Stimulated activated CD4-positive, alpha-beta T cell treated with anti-CD3 and anti-CD28 coated beads, Interleukin-15, amount 100 ng/mL, for 1 hour (primary cell): ENCODE measurements around the gene RPL10.
A peak's percentile ranks its signal among the peaks of the same experiment; 100 is the strongest.

Experiments used
- DNase-seq, 2 donors: peaks; one replicate each; pipeline ENCODE4 v3.0.0-alpha.2; 2020; ENCODE audit warnings: low read depth in 1 of 2, low spot score in 1 of 2

Gene RPL10

DNA sequence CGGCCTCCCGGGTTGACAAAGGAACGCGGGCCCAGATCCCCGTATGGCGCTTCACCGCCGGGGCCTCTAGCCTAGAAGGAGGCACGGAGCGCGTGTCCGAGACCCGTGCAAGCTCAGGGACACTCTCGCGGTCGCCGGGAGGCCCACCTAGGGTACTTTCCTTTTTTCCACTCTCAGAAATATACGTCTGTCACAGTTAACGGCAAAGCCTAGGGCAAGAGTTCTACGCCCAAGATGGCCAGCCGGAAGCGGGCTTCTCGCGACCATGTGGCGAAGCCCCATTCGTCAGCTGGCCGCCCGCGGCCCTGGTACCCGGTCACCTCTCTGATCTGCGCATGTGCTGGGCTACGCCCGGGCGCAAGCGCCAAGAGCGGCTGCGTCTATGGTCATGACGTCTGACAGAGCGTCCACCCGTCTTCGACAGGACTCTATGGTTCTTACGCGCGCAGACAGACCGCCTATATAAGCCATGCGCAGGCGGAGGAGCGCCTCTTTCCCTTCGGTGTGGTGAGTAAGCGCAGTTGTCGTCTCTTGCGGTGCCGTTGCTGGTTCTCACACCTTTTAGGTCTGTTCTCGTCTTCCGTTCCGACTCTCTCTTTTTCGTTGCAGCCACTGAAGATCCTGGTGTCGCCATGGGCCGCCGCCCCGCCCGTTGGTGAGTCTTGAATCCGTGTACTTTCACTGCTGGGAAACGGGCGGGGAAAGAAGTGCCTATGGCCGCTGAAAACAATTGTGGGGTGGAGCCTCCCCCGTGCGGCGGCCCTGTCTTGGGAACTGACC, at the start of gene RPL10:
TSS of gene RPL10 (plus strand) at position 490 of the 780 bp plus-strand sequence. CDS start at position 633, 143 bp downstream.
- peak; percentile 76 to 77 for DNase-seq

DNA sequence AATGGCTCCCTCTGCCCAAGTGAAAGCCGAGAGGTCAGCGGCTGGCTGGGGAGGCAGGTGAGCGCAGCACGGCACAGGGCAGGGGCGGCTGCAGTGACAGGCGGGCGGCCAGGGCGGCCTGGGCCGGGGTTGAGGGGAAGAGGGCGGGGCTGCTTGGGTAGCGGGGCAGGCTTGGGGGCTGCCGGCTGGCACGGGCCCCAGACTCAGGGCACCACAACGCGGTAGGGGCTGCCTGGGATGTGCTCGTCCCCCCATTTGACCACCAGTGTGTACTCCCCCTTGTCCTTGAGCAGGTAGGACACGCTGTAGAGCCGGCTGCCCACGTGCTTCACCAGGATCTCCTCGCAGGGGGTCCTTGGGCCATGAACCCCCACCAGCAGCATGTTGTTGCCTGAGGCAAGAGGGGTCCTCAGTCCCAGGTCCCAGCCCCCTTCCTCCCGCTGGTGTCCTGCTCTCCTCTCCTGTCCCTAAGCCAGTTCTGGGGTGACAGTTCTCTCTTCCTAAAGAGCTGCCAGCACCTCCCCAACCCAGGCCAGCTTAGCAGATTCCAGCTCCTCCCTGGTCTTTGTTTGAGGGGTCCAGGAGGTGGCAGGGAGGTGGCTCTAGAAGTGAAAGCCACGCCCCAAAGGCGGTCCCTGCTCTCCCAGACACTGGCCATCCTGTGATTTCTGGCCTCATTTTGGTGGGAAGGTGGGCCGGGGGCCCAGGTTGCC, 49.4 kb upstream of the RPL10 start:
- no peak for DNase-seq

DNA sequence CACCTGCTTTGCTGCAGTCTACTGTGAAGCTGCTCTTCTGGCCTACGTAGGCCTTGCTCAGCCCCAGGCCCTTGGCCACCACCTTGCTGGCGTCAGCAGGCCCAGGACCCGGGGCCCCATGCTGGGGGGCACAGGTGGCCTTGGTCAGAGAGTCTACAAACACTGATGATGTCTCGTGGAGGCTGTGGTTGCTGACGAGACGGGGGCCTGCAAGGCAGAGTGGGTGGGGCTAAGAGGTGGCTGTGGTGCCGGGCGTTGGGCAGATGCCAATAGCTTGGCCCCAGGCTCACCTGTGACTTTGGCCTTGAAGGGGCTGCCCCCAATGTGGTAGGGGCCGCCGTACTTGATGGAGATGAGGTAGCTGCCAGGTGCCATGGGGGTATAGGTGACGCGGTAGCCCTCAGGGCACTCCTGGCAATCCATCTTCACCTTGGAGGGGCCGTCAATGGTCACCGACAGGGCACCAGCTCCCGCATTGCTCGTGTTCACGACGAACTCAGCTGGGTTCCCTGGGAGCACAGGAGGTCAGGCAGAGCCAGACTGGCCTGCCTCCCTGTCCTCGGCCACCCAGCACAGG, 48.7 kb upstream of the RPL10 start:
- no peak for DNase-seq

DNA sequence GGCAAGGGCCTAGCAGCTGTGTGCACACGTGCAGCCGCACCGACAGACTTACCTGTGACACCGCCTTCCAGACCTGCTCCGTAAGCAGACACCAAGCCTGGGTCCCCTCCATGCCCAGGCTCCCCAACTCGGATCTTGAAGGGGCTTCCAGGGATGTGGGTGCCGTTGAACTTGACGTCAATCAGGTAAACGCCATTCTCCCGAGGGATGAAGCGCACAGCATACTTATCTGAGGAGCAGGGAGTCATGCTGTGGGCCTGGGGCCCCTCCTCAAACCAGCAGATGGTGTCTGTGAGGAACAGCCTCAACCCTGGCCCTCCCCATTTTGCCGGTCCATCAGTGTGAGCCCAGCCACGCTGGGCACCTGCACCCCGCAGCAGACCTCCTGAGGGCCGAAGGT, 48.2 kb upstream of the RPL10 start:
- DNase-seq, result no peak

DNA sequence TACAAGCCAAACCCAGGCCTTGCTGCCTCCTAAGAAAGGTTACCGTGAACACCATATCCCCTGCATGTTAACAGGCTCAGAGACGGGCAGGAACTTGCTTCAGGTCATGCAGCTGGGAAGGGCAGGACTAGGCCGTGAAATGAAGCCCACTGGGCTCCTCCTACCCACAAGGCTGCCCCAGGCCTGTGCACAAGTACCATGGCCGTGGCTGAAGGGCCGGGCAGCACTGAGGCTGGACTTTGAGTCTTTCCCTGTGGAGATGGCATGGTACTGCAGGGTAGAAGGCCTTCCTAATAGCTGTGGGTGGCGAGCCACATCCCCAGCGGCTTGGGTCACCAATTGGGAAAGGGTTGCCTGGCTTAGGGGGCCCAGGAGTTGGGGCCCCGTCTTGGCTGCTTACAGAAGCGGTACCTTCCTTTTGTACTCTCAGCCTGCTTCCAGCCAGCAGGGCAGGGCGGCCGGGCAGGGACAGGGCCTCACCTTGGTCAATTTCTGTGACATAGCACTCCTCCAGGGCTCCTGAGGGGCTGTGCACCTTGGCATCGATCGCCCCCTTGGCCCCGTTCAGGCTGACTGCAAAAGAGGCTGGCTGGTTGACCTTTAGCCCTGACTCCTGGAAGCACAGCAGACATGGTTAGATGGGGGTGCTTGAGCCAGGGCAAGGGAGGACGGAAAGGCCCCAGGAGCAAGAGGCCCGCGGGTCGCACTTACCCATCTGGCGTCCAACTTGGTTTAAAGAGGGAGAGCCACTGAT, 47.6 kb upstream of the RPL10 start:
- no peak for DNase-seq

DNA sequence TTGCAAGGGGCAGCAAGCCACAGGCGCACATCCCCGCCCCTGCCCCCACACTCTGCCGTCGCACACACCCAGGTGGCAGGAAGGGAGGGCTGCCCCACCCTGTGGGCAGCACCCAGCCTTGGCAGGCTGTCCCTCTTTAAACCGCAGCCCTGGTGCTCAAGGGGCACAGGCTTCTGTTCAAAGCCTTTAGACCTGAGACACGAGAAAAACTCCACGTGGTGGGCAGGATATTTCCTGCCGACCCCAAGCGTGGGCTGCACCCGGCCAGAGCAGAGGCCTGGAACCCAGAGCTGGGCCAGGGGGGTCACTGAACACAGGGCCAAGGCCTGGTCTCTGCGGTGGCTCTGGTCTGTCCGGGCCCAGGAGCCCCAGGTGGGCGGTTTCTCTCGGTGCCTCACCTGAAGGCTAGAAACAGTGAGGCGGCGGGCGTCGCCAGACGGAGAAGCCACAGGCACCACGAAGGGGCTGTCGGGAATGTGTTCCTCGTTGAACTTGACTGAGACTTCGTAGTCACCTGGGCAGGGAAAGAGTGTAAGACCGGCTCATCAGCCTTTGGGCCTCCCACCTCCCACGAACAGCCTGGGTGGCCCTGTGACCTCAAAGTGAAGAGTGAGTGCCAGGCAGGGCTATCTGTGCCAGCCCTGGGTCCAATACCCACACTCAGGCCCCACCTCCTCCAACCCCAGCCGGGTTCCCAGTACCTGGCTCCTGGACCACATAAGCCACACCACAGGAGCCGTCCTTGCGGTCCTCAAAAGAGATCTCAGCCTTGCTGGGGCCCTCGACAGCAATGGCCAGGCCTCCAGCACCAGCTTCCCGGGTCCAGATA, 46.8 kb upstream of the RPL10 start:
- DNase-seq, result no peak

DNA sequence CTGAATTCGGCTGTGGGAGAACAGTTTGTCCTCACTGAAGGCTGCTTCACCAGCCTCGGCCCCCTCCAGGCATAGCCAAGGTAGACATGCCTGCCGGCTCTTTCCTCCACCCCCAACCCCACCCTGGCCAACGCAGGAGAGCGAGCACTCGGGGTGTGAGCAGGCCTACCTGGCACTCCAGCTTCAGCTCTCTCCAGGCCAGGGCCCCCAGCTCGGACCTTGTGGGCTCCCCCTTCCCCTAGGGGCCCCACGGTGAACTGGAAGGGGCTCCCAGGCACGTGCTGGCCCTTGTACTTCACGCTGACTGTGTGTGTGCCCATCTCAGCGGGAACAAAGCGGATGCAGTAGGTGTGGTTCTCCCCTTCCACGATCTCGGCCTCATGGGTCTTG, 46.2 kb upstream of the RPL10 start:
- DNase-seq, result no peak

DNA sequence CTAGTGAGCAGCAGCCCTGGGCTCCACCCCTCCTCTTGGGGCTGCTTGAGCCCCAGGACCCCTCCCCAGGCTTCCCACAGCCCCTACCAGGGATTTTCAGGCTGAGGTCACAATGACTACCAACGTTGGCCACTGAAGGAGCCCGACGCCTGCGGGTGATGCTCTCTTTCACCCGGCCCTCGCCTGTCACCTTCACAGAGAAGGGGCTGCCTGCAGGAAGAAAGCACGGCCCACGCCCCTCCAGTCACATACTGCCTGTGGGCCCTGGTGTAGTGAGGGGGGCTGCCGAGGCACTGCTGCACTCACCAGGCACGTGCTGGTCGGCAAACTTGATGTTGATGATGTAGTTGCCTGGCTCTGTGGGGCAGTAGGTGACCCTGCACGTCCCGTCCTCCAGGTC, 45.7 kb upstream of the RPL10 start:
- DNase-seq, result no peak

DNA sequence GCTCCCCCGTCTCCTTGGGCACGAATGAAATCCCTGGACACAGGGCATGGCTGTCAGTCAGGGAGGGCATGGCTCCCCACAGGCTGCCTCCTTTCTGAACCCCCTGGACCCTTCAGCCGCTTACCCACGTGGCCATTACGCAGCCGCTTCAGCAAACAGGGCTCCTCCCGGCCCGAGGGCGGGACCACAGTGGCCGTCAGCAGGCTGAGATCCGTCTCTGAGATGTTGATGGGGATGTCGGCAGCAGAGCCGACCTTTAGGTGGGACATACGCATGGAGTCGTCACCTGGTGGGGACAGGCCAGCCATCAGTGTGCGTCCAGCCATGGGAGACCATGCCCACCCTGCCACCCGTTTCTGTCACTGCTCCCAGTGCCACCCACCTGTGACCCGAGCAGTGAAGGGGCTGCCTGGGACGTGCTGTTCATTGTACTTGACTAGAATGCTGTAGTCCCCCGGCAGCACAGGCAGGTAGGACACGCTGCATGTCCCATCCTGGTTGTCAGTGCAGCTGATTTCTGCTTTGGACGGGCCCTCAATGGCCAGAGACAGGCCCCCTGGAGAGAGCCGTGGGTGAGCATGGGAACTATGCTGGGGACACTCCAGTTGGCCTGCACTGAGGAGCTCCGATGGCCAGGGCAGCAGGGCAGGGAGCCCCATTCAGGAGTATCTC, 44.9 kb upstream of the RPL10 start:
- no peak for DNase-seq

DNA sequence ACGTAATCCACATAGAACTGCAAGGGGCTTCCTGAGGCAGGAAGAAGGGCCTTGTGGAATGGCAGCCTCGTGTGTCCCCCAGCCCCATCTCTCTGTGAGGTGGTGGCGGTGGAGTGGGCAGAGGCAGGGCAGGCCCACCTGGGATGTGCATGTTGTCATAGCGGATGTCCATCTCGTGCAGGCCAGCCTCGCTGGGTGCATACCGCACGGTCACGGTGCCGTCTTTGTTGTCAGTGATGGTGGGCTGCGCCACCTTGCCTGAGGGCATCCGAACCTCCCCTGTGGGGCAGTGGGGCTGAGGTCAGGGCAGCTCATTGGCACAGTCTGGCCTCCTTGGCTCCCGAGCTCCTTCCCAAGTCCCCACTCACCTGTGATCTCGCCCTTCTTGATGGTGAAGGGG, 44.2 kb upstream of the RPL10 start:
- DNase-seq, result no peak

DNA sequence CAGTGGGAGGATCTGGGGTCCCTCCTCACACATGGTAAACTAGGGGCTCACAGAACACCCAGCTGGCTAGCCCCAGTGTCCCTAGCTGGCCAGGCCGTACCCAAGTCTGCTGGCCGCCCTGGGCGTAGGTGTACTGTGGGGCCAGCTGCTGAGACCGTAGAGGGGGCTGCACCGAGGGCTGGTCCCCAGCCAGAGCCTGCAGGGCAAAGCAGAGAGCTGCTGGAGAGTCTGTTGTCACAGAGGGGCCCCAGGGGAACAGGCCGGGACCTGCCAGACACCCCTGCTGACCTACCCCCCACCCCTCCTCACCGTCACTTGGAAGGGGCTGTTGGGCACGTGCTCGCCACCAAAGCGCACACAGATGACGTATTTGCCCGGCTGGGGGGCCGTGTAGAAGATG, 43.7 kb upstream of the RPL10 start:
- no peak for DNase-seq

DNA sequence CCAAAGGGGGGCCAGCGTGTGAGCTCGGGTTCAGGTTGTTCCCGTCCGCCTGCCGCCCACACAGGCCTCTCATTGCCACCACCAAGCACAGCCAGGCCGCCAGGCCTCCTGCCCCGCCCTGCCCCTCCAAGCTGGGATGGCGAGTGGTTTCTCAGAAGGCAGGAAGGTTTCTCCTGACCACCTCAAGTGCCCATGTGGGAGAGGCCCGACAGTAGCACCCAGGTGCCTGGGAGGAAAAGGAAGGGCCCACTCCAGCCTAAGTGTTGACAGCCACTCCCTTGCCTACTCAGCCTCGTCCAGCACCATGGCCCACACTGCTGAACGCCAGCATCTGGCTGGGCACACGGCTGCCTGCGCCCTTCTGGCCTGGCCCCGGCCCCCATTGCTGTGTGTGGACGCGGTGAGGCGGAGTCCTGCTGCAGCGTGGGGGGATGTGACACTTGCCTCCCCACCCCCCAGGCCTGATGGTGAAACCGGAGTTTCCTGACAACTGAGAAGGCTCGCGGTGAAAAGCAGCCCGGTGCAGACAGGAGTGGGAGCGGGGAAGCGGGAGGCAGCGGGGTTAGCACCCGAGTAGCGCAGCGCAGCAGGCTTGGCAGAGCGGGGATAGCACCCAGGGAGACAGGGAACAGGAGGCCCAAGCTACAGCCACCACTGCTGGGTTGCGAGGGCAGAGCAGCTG, 42.9 kb upstream of the RPL10 start:
- DNase-seq, result no peak

DNA sequence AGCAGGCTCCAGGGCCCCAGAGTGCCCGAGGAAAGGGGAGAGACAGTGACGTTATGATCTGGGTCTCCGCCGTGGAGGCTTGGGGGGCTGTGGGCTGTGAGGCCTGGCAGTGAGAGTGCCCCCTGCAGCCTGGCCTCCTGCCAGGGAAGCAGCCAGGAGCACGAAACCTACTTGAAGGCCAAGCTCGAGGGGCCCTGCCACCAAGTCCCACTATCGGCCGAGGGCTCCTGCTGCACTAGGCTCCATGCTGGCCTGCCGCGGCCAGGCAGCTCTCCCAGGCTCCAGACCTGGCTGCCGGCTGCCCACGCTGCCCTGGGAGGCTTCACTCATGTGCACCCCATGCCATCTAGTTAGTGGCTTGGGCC, 42.4 kb upstream of the RPL10 start:
- DNase-seq, result no peak

DNA sequence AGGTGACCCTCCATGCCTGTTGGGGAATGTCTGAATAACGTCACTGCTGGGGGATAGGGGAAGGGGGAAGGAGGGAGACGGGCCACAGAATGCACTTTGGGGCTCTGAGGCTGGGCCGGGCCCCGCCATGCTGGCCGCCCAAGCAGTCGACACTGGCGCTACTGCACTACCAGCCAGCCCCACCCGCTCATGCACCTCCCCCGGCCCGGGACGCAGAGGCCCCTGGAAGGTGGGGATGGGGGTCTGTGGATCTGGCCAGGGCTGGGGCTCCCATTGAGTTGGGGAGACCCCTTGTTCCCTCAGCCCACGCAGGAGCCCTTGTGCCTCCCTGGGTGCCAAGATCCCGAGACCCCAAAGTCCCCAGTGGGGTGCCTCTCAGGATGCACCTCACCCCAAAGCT, 41.6 kb upstream of the RPL10 start:
- DNase-seq, result no peak

DNA sequence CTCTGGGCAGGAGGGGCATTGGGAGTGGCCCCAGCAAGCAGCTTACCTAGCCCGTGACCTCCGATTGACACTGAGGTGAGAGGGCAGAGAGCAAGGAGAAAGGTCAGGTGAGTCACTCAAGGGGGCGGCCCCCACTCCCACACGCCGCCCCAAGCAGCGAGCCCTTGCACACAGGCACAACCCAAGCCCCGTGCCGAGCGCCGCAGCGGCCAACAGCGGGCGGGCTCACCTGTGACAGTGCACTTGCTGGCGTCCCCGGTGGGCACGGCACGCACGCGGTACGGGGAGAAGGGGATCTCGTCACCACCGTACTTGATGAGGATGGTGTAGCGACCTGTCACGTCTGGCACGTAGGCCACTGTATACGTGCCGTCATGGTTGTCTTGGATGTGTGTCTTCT, 41.0 kb upstream of the RPL10 start:
- DNase-seq, result no peak

DNA sequence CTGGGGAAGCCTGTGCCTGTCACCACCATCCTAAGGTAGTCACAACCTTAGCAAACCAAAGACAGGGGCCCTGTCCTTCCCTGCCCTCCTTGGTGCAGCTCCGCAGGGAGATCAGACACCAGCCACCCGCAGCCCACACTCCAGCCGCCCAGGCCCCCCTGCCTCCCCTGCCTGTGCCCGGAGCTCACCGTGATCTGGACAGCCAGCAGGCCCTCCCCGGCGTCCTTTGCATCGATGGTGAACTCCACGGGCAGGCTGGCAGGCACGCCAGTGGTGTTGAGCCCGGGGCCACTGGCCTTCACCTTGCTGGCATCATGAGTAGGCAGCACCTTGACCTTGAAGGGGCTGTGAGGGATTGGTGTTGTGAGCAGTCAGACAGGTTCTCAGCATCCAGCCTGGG, 40.2 kb upstream of the RPL10 start:
- no peak for DNase-seq

DNA sequence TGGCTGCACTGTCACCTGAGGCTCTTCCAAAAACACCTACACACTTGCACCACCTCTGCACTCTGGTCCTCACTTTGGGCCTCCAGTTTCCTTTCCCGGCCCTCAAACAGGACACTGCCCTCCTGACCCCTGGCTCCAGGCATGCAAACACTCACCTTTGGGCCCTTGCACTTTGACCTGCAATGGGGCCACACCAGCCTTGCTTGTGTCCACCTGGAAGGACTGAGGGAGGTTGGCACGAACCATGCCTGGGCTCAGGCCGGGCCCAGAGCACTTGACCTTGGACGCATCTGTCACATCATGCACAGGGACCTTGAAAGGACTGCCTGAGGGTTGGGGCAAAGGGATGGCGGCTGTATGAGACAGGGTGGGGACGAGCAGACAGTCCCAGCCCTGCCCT, 39.3 kb upstream of the RPL10 start:
- DNase-seq, result no peak

DNA sequence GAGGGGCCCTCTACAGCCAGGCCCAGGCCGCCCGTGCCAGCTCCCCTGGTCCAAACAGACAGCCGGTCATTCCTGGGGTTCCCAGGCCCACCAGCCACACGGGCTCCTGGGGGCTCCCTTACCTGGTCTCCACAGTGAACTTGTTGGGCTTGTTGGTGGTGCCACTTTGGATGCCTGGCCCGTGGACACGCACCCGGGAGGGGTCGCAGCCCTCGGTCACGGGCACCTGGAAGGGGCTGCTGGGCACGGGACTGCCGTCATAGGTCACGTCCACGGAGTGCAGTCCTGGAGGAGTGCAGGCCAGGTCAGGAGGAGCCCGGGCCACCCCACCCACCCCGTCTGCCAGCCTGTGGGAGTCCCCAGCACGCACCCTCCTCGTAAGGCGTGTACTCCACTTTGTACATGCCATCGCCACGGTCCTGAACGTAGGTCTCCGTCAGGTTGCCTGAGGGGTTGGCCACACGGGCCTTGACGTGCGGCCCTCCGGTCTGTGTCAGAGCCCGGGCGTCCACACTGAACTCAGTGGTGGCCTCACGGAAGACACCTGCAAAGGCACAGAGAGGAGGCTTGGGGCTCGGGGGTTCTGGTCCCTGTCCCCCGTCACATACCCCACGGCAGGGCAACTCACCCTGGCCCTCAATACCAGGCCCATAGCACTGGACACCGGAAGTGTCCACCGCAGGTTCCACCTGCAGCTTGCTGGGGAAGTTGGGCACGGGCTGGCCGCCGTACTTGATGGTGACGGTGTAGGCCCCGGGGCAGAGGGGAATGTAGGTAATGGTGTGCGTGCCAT, 38.6 kb upstream of the RPL10 start:
- no peak for DNase-seq

DNA sequence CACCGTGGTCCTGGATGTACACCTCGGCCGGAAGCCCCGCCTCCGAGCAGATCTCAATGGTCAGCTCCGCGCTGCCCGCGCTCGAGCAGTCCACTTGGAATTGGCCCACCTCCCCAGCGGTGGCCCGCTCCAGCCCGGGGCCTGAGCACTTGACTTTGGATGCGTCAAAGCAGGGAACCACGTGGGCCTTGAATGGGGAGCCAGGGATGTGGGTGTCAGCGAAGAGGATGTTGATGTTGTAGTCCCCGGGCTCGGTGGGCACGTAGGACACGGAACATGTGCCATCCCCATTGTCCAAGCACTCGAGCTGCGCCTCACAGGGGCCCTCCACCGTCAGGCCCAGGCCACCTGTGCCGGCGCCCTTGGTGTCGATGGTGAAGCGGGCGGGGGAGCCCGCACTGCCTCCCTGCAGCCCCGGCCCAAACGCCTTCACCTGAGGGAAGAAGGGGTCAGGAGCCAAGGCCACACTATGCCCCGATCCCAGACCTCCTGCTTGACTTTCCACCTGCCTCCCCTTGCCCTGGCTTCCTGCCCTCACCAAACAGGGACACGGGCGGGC, 37.9 kb upstream of the RPL10 start:
- DNase-seq, result no peak
